A172 (cell line): ENCODE measurements around the gene KRTAP5-10. TPM values are rescaled to one million over a fixed set of nuclear protein-coding genes. Genes with fewer than 3 reads are reported as not detected.
"Not testable (repeated sequence)": the region's sequence is repeated elsewhere in the genome, so short reads cannot be mapped to it uniquely, and the experiment has no call there.

Experiments used
- DNase-seq: peaks from one replicate; pipeline ENCODE4 v3.0.0-alpha.2; 2015; ENCODE audit warnings: low spot score
- total RNA-seq: library from RNA; depleted of rRNA; stranded (reverse); fragments of >200 nt; shearing (Covaris generic); gene quantifications from 2 replicates; pipeline ENCODE4 v1.2.3, GENCODE V29; 2014

Gene KRTAP5-10
- total RNA-seq, 1 experiment from 2014 or later = not detected

DNA sequence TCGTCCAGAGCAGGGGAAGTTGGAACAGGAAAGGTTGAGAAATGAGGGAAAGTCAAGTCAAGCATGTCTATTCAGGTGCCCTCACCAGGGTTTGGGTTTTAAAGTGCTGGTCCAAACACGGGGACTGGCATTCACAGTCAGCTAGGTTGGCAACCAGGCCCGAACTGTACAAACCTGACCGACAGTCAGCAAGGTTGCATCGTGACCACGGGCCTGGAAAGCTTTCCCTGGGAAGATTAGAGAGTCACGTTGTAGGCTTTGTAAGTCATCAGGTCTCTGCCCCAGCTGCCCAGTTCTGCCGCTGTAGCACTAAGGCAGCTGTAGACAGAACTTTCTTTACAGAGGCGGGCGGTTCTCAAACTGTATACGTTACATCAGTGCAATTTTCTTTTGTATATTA lies 7.4 kb downstream of the KRTAP5-10 start:
- no peak for DNase-seq

DNA sequence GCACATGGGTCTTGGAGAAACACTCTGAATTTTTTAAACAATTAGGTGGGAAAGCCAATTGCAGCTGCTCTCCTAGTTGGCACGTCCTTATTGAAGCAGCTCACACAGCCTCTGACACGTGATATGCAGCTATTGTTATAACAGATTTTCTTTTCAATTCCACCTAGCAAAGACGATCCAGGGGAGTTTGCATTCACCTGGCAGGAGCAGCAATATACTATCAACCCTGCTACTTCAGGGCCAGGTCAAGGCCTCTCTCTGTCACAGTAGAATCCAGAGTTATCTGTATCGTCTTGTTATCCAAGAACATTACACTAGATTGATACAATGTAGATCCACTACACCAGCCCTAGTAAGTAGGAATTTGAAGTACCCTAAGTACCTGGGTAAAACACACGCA lies 9.1 kb downstream of the KRTAP5-10 start:
- DNase-seq = no peak

DNA sequence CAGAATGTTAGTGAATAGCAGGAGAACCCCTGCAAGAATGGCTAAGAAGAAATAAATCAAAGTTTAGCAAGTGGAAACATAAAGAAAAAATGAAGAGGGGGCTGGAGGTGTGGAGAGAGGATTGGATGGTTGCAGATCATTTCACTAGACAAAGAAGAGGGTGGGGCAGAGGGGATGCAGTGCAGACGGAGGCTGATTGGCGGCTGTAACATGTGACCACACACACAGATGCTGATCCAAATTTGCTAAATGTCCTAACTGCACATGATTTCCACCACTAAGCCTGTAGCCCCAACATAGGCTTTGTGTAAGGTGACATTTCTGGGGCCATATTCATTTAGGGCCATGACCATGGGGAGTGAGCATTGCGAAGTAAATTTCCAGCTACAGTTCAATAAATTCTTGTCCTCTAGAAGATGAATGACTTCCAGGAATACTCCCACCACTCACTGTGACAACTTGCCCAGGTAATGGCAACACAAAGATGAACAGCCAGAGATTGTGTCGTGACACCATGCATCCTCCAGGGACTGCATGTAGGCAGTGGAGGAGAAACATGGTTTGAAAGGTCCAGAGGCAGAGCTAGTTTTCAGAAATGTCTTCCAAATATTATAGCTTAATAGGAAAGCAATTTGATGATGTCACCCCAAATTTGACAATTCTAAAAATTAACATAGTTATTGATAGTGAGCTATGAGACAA lies 10.5 kb downstream of the KRTAP5-10 start:
- DNase-seq = no peak

DNA sequence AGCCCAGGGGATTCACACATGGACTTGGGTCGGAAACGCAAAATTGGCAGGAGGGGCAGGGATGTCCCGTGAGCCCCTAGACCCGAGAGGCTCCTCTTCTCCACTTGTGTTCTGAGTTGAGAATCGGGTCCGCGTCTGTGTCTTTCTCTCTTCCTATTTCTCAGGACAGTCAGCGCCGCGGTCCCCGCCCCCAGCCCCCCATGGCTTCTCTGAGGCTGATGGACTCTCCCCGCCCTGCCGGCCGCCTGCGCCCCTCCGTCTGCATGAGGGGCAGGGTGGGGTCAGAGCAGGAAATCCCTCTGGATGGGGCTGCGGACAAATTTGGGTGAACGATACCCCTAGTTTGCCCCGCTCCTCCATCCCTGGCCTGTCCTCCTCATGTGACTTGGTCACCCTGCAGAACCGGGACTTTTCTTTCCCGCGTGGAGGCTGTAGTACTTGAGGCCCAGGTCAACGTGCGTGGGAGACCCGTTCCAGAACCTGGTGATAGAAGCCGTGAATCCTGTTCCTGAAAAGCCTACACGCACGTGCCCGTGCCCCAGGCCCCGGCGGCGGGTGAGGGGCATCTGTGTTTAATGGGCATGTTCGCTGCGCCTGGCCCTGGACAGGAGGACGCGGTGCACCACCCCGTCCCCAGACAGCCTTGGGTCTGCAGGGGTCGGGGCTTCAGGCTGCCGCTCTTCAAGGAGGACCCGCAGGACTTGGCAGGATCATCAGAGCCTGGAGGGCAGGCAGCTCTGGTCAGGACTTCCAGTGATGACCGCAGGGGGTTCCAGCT lies 11.5 kb downstream of the KRTAP5-10 start:
- DNase-seq = not testable (repeated sequence)

DNA sequence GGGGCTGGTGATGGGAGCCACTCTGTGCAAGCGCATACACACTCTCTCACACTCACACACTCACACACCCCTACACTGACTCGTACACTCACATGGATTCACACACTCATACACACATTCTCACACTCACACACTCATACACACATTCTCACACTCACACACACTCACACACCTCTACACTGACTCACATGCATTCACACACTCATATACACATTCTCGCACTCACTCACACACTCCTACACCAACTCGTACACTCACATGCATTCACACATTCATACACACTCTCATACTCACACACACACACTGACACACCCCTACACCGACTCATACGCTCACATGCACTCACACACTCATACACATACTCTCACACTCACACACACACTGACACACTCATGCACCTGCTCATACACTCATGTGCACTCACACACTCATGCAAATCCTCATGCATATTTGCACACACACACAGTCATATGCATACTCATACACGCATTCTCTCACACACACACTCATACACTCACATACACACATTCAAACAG lies 12.2 kb downstream of the KRTAP5-10 start:
- DNase-seq = no peak

DNA sequence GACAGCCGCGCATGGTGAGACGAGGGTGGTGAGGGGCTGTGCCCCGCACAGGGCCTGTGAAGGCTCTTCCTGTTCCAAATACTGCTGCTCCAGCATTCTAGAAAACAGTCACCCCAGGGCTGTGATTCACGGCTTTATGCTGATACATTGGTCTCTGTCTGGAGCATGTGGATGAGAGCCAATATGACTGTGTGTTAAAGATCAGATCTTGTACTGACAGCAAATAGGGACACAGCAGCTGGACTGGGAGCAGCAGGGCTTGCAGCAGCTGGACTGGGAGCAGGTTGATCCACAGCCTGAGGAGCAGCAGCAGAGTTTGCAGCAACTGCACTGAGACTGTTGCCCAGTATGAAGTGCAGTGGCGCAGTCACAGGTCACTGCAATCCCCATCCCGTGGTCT lies 14.2 kb downstream of the KRTAP5-10 start:
- DNase-seq = not testable (repeated sequence)

DNA sequence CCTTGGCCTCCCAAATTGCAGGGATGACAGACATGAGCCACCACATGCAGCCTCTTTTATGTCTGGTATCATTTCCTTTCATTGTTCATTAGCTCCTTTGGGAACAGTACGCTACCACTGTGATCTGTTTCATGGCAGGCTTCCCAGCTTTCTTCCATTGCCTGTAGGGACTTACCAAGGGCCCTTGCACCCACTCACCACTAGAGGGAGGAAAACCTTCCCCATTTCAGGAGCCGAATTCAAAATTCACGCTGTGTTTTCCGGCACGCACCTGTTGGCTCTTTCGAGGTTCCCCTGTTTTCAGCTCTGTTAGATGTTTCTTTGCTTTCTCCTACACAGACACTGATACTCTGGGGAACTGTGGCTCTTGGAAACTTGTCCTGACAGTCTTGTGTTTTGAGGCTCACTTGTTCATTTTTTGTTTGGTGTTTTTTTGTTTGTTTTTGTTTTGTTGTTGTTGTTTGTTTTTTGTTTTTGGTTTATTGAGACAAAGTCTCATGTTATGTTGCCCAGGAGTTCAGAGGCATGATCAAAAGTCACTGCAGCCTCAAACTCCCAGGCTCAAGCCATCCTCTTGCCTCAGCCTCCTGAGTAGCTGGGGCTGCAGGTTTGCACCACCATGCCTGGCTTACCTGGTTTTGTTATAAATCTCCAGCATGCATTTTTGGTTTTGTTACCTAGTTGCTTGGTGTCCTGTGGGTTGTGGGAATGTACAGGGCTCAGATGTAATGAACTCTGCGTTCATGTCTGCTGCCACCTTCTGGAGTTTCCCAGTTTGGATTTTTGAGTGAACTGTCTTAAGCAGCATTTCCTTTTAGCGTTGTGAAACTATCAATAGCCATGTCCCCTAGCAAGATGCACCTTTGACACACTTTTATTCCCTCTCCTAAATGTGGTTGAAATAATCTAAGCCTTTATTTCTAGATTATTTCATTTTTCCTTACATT lies 15.0 kb downstream of the KRTAP5-10 start:
- peak; percentile 89 for DNase-seq

DNA sequence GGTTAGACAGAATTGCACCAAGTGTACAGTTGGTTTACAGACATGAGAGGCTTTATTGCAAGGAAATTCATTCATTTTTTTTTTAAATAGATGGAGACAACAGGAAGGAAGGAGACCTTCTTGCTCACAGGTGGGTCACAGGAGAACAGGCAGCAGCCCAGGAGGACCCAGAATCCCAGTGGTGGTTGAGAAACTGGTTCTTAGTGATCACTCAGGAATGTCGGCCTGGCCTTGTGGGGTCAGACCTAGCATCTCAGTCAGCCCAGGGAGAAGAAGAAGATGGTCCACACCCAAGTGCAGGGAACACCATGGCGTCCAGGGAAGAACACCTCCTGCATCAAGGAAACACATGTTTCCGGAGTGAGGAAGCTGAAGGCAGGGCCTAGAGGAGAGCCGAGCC lies 16.5 kb downstream of the KRTAP5-10 start:
- DNase-seq = no peak

DNA sequence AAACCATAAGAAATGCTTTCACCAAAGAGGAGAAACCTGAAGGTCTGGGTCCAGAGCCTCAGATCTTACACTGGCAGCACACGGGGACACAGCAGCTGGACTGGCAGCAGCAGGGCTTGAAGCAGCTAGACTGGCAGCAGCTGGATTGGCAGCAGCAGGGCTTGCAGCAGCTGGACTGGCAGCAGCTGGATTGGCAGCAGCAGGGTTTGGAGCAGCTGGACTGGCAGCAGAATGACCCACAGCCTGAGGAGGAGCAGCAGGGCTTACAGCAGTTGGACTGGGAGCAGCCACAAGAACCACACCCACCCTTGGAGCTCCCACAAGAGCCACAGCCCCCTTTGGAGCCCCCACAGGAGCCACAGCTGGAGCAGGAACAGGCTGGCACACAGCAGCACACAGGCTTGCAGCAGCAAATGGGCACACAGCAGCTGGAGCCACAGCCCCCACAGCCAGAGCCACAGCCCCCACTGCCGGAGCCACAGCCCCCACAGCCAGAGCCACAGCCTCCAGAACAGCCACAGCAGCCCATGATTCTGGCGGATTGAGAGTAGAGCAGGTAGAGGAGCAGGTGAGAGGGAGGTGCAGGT lies 17.0 kb downstream of the KRTAP5-10 start, which contains the start of gene KRTAP5-11:
Gene KRTAP5-11, minus strand, starts transcription at position 567 of the 587 bp plus-strand sequence. Its CDS starts 38 bp downstream, at position 529.
- no peak for DNase-seq

DNA sequence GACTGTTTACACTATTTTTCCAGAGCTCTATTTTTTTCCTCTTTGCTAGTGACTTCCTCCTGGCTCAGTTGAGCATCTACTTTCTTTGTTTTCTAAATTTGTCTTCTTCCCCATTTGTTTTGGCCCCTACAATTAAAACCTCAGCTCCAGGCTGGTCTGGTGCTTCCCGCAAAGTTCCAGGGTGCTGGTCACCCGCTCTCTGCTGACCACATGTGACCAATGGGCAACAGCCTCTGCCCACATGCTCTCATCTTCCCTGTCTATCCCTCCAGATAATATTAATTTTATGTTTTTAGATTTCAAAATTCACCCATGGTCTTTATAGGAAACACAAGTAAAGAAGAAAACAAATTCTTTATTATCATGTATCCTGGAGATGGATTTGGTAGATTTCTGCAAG lies 17.6 kb downstream of the KRTAP5-10 start:
- not testable (repeated sequence) for DNase-seq

DNA sequence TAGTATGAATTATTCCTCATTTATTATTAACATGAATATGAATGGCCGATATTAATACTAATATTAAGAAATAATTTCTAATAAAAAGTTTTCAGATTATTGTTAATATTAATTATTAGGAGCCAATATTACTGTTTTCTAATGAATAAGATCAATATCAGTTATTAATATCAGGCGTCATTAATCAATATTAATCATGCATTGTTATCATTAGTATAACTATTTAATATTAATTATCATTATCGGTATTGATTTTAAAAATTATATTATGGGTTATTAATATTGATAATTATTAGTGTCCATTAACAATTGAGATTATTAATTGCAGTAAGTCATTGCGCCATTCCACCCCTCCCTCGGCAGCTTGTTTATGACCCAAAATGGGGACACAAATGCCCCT lies 20.3 kb downstream of the KRTAP5-10 start:
- not testable (repeated sequence) for DNase-seq

DNA sequence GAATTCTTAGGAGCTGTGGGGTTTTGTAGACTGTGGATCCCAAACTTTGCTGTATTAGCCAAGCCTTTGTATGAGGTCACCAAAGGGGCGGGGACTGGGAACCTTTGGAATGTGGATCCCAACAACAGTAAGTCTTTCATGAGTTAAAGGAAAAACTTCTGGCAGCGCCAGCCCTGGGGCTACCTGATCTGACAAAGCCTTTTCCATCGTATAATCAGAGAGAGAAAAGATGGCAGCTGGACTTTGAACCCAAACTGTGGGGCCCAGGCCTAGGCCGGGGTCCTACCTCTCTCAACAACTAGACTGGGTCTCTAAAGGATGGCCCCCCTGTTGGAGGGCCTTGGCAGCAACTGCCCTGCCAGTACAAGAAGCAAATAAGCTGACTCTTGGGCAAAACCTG lies 23.0 kb downstream of the KRTAP5-10 start:
- DNase-seq = not testable (repeated sequence)

DNA sequence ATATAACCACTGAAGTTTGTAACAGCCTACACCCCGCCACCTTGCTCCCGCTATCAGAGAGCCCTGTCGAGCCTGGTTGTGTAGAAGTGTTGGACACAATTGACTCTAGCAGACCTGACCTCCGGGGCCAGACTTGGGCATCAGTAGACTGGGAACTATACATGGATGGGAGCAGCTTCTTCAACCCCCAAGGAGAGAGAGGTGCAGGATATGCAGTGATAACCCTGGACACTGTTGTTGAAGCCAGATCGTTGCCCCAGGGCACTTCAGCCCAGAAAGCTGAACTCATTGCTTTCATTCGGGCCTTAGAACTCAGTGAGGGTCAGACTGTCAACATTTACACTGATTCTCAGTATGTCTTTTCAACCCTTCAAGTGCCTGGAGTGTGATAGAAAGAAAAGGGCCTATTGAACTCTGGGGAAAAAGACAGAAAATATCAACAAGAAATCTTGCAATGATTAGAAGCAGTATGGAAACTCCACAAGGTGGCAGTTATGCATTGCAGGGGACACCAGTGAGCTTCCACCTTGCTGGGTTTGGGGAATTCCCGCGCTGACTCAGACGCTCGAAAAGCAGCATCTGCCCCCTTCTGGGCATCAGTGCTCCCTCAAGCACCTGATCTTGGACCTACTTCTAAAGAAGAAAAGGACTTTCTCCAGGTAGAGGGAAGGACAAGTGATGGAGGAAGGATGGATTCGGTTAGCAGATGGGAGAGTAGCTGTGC lies 23.6 kb downstream of the KRTAP5-10 start:
- DNase-seq = peak; percentile 43

DNA sequence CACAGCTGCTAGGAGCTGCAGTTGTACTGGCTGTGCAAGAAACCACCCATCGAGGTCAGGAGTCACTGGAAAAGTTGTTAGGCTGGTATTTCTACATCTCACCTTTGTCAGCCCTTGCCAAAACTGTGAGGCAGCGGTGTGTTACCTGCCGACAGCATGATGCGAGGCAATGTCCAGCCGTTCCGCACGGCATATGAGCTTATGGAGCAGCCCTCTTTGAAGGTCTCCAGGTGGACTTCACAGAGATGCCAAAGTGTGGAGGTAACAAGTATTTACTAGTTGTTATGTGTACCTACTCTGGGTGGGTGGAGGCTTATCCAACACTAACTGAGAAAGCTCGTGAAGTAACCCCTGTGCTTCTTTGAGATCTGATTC lies 24.2 kb downstream of the KRTAP5-10 start:
- not testable (repeated sequence) for DNase-seq

DNA sequence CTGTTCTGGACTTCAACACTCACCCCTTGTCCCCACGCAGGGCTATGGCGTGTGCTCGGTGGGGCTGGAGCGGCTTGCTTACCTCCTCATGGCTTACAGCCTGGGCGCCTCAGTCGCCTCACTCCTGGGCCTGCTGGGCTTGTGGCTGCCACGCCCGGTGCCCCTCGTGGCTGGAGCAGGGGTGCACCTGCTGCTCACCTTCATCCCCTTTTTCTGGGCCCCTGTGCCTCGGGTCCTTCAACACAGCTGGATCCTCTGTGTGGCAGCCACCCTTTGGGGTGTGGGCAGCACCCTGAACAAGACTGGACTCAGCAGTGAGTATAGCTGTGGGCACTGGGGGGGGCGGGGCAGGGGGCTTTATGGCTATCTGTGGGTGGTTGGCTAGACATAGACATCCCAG lies 37.9 kb downstream of the KRTAP5-10 start:
- not testable (repeated sequence) for DNase-seq

DNA sequence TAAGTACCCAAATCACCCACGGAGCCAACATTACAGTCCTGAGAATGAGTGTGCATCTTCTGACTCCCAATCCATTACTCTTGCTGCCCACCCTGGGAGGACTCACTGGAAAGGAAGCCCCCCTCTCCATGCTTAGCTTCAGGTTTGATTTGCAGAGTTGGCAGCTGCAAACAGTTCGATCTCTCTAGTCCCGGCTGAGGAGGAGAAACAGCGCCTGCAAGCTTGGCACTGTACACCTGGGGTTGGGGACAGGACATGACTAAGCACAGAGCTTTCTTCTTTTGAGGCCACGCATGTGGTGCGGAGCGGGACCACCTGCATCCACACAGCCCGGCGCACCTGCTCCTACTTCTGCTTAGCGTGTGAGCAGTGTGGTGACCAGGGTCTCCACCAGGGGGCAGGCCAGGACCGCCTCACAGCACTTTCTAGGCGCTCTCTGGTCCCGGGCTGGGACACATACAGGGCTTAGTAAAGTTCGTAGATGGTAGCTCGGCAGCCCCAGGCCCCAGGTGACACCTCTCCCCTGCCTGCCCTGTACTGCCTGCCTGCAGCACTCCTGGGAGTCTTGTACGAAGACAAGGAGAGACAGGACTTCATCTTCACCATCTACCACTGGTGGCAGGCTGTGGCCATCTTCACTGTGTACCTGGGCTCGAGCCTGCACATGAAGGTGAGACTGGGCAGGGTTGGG lies 39.6 kb downstream of the KRTAP5-10 start:
- DNase-seq = not testable (repeated sequence)

DNA sequence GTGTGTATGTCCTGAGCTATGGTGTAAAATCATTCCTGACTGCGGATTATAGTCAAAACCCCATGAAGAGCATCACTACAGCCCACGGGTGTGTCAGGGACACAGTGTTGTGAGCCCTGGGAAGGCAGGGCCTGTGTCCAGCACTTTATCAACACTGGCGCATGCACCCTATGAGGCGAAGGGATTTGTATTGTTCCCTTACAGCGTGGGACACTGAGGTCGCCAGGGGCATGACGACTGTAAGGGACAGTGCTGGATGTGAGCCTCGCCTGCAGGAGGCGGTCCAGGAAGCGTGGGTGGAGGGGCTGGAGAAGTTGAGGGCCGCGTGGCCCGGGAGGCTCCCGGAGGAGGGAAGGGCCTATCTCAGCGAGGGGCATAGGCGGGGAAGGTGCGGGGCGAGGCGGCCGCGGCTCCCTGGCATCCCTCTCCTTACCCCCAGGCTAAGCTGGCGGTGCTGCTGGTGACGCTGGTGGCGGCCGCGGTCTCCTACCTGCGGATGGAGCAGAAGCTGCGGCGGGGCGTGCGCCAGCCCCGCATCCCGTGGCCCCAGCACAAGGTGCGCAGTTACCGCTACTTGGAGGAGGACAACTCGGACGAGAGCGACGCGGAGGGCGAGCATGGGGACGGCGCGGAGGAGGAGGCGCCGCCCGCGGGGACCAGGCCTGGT lies 41.6 kb downstream of the KRTAP5-10 start:
- DNase-seq = not testable (repeated sequence)

DNA sequence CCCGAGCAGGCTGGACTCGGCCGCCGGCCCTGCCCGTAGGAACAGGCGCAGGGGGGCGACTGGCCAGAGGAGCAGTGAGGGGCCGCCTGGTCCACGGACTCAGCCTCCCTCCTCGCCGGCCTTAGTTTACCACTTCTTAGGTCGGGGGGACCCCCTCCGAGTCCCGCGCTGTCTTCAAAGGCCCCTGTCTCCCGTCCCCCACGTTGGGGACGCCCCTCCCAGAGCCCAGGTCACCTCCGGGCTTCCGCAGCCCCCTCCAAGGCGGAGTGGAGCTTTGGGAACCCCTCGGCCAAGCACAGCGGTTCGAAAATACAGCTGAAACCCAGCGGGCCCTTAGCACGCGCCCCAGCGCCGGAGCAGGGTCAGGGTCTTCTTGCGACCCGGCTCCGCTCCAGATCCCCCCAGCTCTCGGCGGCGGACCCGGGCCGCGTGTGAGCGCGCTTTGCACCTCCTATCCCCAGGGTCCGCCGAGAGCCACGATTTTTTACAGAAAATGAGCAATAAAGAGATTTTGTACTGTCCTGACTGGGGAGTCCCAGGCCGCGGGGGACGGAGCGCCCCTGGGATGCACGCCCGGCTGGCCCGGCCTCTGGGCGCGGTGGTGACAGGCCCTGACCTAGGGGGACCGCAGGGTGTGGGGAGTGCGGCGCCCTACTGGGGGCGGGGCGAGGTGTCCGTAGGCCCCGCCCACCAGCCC lies 42.3 kb downstream of the KRTAP5-10 start:
- DNase-seq = not testable (repeated sequence)

DNA sequence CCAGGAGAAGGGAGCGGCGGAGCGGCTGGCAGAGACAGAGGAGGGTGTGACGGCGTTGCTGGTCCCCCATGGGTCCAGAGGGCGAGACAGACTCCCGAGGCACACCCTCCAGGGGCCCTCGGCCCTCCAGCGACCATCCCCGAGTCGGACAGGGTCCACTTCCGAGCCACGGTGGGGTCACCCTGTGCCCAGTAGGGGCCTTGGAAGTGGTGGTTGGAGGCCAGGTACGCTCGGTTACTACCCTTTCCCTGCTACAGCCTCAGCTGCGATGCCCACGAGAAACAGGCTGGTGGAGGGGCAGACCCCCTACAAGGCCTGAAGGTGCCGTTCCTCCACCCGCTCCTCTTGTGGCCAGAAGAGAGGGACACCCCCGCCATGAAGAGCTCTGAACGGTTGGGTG lies 42.9 kb downstream of the KRTAP5-10 start:
- not testable (repeated sequence) for DNase-seq
